Hepatocyte (in vitro differentiated cells): Measurements from ENCODE around the gene ARHGEF10L. TPM values are rescaled to one million over a fixed set of nuclear protein-coding genes. Genes with fewer than 3 reads are reported as not detected.
"Not testable (repeated sequence)": the region's sequence is repeated elsewhere in the genome, so short reads cannot be mapped to it uniquely, and the experiment has no call there.

Experiments
- DNase-seq: peaks from one replicate; pipeline ENCODE4 v3.0.0-alpha.2; 2016; ENCODE audit warnings: low spot score
- H2AFZ ChIP-seq: fragments of 200-600 bp; sonication (generic); 2 replicates; pipeline ENCODE4 v1.6.0; 2016; ENCODE audit warnings: antibody characterized with exemption, mild to moderate bottlenecking
- H3K27ac ChIP-seq: fragments of 200-600 bp; sonication (generic); 2 replicates; pipeline ENCODE4 v1.5.1; 2016; ENCODE audit warnings: mild to moderate bottlenecking
- H3K27me3 ChIP-seq: fragments of 200-600 bp; sonication (generic); 2 replicates; pipeline ENCODE4 v1.6.1; 2016
- H3K36me3 ChIP-seq: fragments of 200-600 bp; sonication (generic); replicated peaks from 2 replicates; pipeline ENCODE4 v1.5.1; 2016; ENCODE audit warnings: low read depth; ENCODE audit not compliant: insufficient read depth
- H3K4me1 ChIP-seq: fragments of 200-600 bp; sonication (generic); 2 replicates; pipeline ENCODE4 v1.5.1; 2016; ENCODE audit warnings: mild to moderate bottlenecking, moderate library complexity; ENCODE audit not compliant: insufficient read depth
- H3K4me2 ChIP-seq: fragments of 200-600 bp; sonication (generic); 2 replicates; pipeline ENCODE4 v1.6.0; 2016
- H3K4me3 ChIP-seq: fragments of 200-600 bp; sonication (generic); 2 replicates; pipeline ENCODE4 v1.5.1; 2016; ENCODE audit warnings: mild to moderate bottlenecking
- H3K79me2 ChIP-seq: fragments of 200-600 bp; sonication (generic); 2 replicates; pipeline ENCODE4 v1.6.0; 2017; ENCODE audit warnings: mild to moderate bottlenecking
- H3K9me2 ChIP-seq: fragments of 200-600 bp; sonication (generic); replicated peaks from 2 replicates; pipeline ENCODE4 v1.6.0; 2017; ENCODE audit warnings: mild to moderate bottlenecking; ENCODE audit not compliant: insufficient read depth
- H3K9me3 ChIP-seq: fragments of 200-600 bp; sonication (generic); 2 replicates; pipeline ENCODE4 v1.5.1; 2016; ENCODE audit warnings: low read depth, mild to moderate bottlenecking
- H4K20me1 ChIP-seq: fragments of 200-600 bp; sonication (generic); 2 replicates; pipeline ENCODE4 v1.6.0; 2016; ENCODE audit warnings: mild to moderate bottlenecking; ENCODE audit not compliant: insufficient read depth, poor library complexity, severe bottlenecking
- CTCF ChIP-seq: fragments of 200-600 bp; sonication (generic); IDR thresholded peaks from 2 replicates; pipeline ENCODE4 v1.5.1; 2016; ENCODE audit warnings: antibody characterized with exemption, mild to moderate bottlenecking; ENCODE audit not compliant: poor library complexity
- EZH2 ChIP-seq: fragments of 200-600 bp; sonication (generic); IDR thresholded peaks from 2 replicates; pipeline ENCODE4 v1.6.1; 2016; ENCODE audit warnings: antibody characterized with exemption, mild to moderate bottlenecking, borderline replicate concordance
- EZH2phosphoT487 ChIP-seq: fragments of 200-600 bp; sonication (generic); IDR thresholded peaks from one replicate; pipeline ENCODE4 v1.6.1; 2018; ENCODE audit warnings: antibody characterized with exemption, mild to moderate bottlenecking, low read depth, moderate library complexity; ENCODE audit not compliant: unreplicated experiment, severe bottlenecking
- WGBS: methylation state at CpG from one replicate; pipeline ENCODE4 v1.1.6; 2016; ENCODE audit warnings: low lambda C conversion rate; ENCODE audit errors: missing lambda C conversion rate; 5-methylcytosine and 5-hydroxymethylcytosine counted together
- polyA plus RNA-seq: library from polyadenylated mRNA; unstranded; fragments of >200 nt; fragmentation: Nextera tagmentation; extraction: Ambion mirVana; gene quantifications from 2 replicates; pipeline ENCODE4 v1.2.1, GENCODE V29; 2016
- total RNA-seq: library from RNA; depleted of rRNA; stranded (reverse); fragments of >200 nt; gene quantifications from 2 replicates; pipeline ENCODE4 v1.2.3, GENCODE V29; 2014

The ARHGEF10L gene
- total and polyA plus RNA-seq, 2 experiments from 2014 or later, result 40.4 to 48.3 TPM

GRCh38 chr1:17627239-17628052 is 87.9 kb downstream of the ARHGEF10L start:
- TF ChIP-seq CTCF (no peak), EZH2phosphoT487 (no peak), EZH2 (no peak)
- WGBS, result 91% methylated on average over 16 of the region's 16 CpGs
- H3K4me2 ChIP-seq, result no peak overlapping the region
- H2AFZ ChIP-seq, result no peak overlapping the region
- no peaks in the 10 kb centered on the region for H3K9me3 ChIP-seq
- H3K27me3 ChIP-seq, result no peaks in the 10 kb centered on the region
- H3K9me2 ChIP-seq, result no peaks in the 10 kb centered on the region
- H3K4me3 ChIP-seq, result no peak overlapping the region
- no peaks in the 10 kb centered on the region for H4K20me1 ChIP-seq
- H3K79me2 ChIP-seq, result no peaks in the 10 kb centered on the region
- no peak overlapping the region for H3K27ac ChIP-seq
- no peaks in the 10 kb centered on the region for H3K36me3 ChIP-seq
- H3K4me1 ChIP-seq, result no peaks in the 10 kb centered on the region
- no peak for DNase-seq

GRCh38 chr1:17629046-17629445 is 89.5 kb downstream of the ARHGEF10L start:
- WGBS, result 93% methylated on average over 5 of the region's 5 CpGs
- H3K27ac ChIP-seq, H3K36me3 ChIP-seq, H3K27me3 ChIP-seq, DNase-seq, H3K9me3 ChIP-seq, H3K4me3 ChIP-seq, H3K79me2 ChIP-seq, H3K4me2 ChIP-seq, H3K9me2 ChIP-seq, H2AFZ ChIP-seq, H4K20me1 ChIP-seq, H3K4me1 ChIP-seq: not testable (repeated sequence)

- Histone ChIP-seq H3K4me3 (no peak overlapping the region), H3K4me1 (no peaks in the 10 kb centered on the region), H4K20me1 (no peaks in the 10 kb centered on the region), H3K9me3 (no peaks in the 10 kb centered on the region), H3K79me2 (no peaks in the 10 kb centered on the region), H3K9me2 (no peaks in the 10 kb centered on the region), H3K4me2 (no peak overlapping the region), H2AFZ (no peak overlapping the region), H3K36me3 (no peaks in the 10 kb centered on the region), H3K27ac (no peak overlapping the region), H3K27me3 (no peaks in the 10 kb centered on the region)
- DNase-seq, result no peak
- TF ChIP-seq EZH2phosphoT487, result no peak
- TF ChIP-seq EZH2, result no peak
- peak; percentile 26 for TF ChIP-seq CTCF
- 86% methylated on average over 11 of the region's 11 CpGs for WGBS
Measured at GRCh38 chr1:17629460-17629859, 90.0 kb downstream of the ARHGEF10L start.

- Histone ChIP-seq H3K36me3 (no peaks in the 10 kb centered on the region), H3K27ac (no peak overlapping the region), H3K9me2 (no peaks in the 10 kb centered on the region), H4K20me1 (no peaks in the 10 kb centered on the region), H3K27me3 (no peaks in the 10 kb centered on the region), H3K4me2 (no peak overlapping the region), H2AFZ (no peak overlapping the region), H3K4me3 (no peak overlapping the region), H3K9me3 (no peaks in the 10 kb centered on the region), H3K79me2 (no peaks in the 10 kb centered on the region), H3K4me1 (no peaks in the 10 kb centered on the region)
- 90% methylated on average over 16 of the region's 16 CpGs for WGBS
- DNase-seq, result no peak
- TF ChIP-seq CTCF, result no peak
- TF ChIP-seq EZH2, result no peak
- TF ChIP-seq EZH2phosphoT487, result no peak
Measured at GRCh38 chr1:17630048-17630830, 90.7 kb downstream of the ARHGEF10L start.
